GM12878 (cell line): ENCODE measurements around the gene ARMC10. TPM values are rescaled to one million over a fixed set of nuclear protein-coding genes. Genes with fewer than 3 reads are reported as not detected.

Experiments used
- ATAC-seq: fragments of 200-7000 bp; cut with Tn5 transposase; 3 replicates; pipeline ENCODE4 v1.9.1; 2020; ENCODE audit warnings: mild to moderate bottlenecking, moderate library complexity
- BruUV-seq: library from RNA; stranded (reverse); fragments of 400-500 nt; replicated peaks from 2 replicates; lab custom pipeline; 2021; lab: Mats Ljungman, UMichigan
- CTCF ChIA-PET: fragments of 300-600 bp; sonication (Branson Sonifier 250); formaldehyde crosslinking; extraction: SDS; loops from one replicate; lab custom pipeline; 2021; ENCODE audit warnings: inconsistent platforms; lab: Yijun Ruan, JAX
- POLR2A ChIA-PET: fragments of 350-600 bp; formaldehyde crosslinking; extraction: SDS; loops from one replicate; lab custom pipeline; 2021; ENCODE audit warnings: inconsistent platforms; lab: Charles Lee
- RAD21 ChIA-PET: fragments of 300-600 bp; sonication (Branson Sonifier 250); formaldehyde crosslinking; loops from one replicate; lab custom pipeline; 2023; ENCODE audit warnings: antibody characterized with exemption; ENCODE audit not compliant: unreplicated experiment; lab: Charles Lee
- SMC1A ChIA-PET: fragments of 300-600 bp; sonication (Branson Sonifier 250); formaldehyde crosslinking; loops from one replicate; lab custom pipeline; 2023; ENCODE audit not compliant: unreplicated experiment, uncharacterized antibody; lab: Charles Lee
- DNase-seq: peaks from one replicate; pipeline ENCODE4 v3.0.0-alpha.2; 2011; ENCODE audit warnings: low read depth, low spot score
- FAIRE-seq: peaks from 3 replicates; lab custom pipeline; 2011; peaks lifted over from hg19 to GRCh38; lab: Jason Lieb, UNC
- H2AFZ ChIP-seq: 2 replicates; pipeline ENCODE4 v1.6.0; 2011; ENCODE audit warnings: low read depth, low read length, control low read depth; ENCODE audit not compliant: control insufficient read depth
- H3K27ac ChIP-seq: 2 replicates; pipeline ENCODE4 v1.5.1; 2011; ENCODE audit warnings: control low read depth; ENCODE audit not compliant: control insufficient read depth, insufficient read depth
- H3K27me3 ChIP-seq, 2 experiments: replicated peaks in 1 of 2; 2 replicates each; pipeline versions ENCODE4 v1.6.0 to v1.6.1; 2011; ENCODE audit warnings: low read length in 1 of 2; ENCODE audit not compliant: control insufficient read depth in 2 of 2, insufficient read depth in 2 of 2
- H3K36me3 ChIP-seq, 2 experiments: 2 replicates each; pipeline ENCODE4 v1.5.1; 2011; ENCODE audit warnings: low read length in 1 of 2; ENCODE audit not compliant: control insufficient read depth in 2 of 2, insufficient read depth in 2 of 2
- H3K4me1 ChIP-seq: 2 replicates; pipeline ENCODE4 v1.6.1; 2011; ENCODE audit warnings: mild to moderate bottlenecking, low read length, moderate library complexity, mixed read lengths; ENCODE audit not compliant: control insufficient read depth, insufficient read depth
- H3K4me2 ChIP-seq: 2 replicates; pipeline ENCODE4 v1.6.0; 2011; ENCODE audit warnings: control low read depth; ENCODE audit not compliant: control insufficient read depth, insufficient read depth
- H3K4me3 ChIP-seq: fragments of 200-600 bp; sonication (generic); 2 replicates; pipeline ENCODE4 v1.5.1; 2016
- H3K79me2 ChIP-seq: 2 replicates; pipeline ENCODE4 v1.6.0; 2011; ENCODE audit warnings: low read length; ENCODE audit not compliant: control insufficient read depth, insufficient read depth
- H3K9ac ChIP-seq: 2 replicates; pipeline ENCODE4 v1.8.0; 2011; ENCODE audit warnings: low read length, control low read depth, mixed read lengths; ENCODE audit not compliant: control insufficient read depth, insufficient read depth
- H3K9me3 ChIP-seq: replicated peaks from 3 replicates; pipeline ENCODE4 v1.5.1; 2011; ENCODE audit warnings: mild to moderate bottlenecking, low read length; ENCODE audit not compliant: control insufficient read depth, insufficient read depth
- H4K20me1 ChIP-seq: 2 replicates; pipeline ENCODE4 v1.6.0; 2011; ENCODE audit not compliant: control insufficient read depth, insufficient read depth
- BHLHE40 ChIP-seq, 2 experiments: fragments of 450-650 bp in 1 of 2; IDR thresholded peaks; 2 replicates each; pipeline ENCODE4 v1.6.1; 2011 to 2017; ENCODE audit warnings: low read depth in 2 of 2, borderline replicate concordance in 1 of 2, improper control_type of control experiment in 1 of 2, low read length in 1 of 2, mild to moderate bottlenecking in 1 of 2
- CBX5 ChIP-seq: sonication (generic); IDR thresholded peaks from 2 replicates; pipeline ENCODE4 v1.6.1; 2016; ENCODE audit warnings: low read depth, moderate library complexity, mild to moderate bottlenecking, inconsistent platforms
- CHD4 ChIP-seq: fragments of 200-600 bp; sonication (generic); IDR thresholded peaks from 2 replicates; pipeline ENCODE4 v1.6.1; 2016; ENCODE audit warnings: mild to moderate bottlenecking
- CREM ChIP-seq: IDR thresholded peaks from 2 replicates; pipeline ENCODE4 v1.6.1; 2014; ENCODE audit warnings: antibody characterized with exemption, low read depth
- FOS ChIP-seq: IDR thresholded peaks from 3 replicates; pipeline ENCODE4 v1.6.1; 2011; ENCODE audit warnings: borderline replicate concordance; ENCODE audit not compliant: insufficient read length; ENCODE audit errors: extremely low read depth
- HDAC2 ChIP-seq: fragments of 200-600 bp; sonication (generic); IDR thresholded peaks from 2 replicates; pipeline ENCODE4 v1.6.1; 2017
- IKZF2 ChIP-seq, 2 experiments: fragments of 450-650 bp; IDR thresholded peaks; 2 replicates each; pipeline ENCODE4 v1.6.1; 2017; ENCODE audit warnings: mild to moderate bottlenecking in 2 of 2, moderate library complexity in 2 of 2
- LARP7 ChIP-seq: fragments of 450-650 bp; IDR thresholded peaks from 2 replicates; pipeline ENCODE4 v1.6.1; 2017; ENCODE audit warnings: mild to moderate bottlenecking
- MYB ChIP-seq: fragments of 150-350 bp; IDR thresholded peaks from 2 replicates; pipeline ENCODE4 v1.6.1; 2014; ENCODE audit warnings: mild to moderate bottlenecking, low read depth, low read length, borderline replicate concordance
- NBN ChIP-seq: fragments of 450-650 bp; IDR thresholded peaks from 2 replicates; pipeline ENCODE4 v1.6.1; 2016
- PAX8 ChIP-seq: fragments of 450-650 bp; IDR thresholded peaks from 2 replicates; pipeline ENCODE4 v1.6.1; 2017; ENCODE audit warnings: mild to moderate bottlenecking, moderate library complexity
- RAD21 ChIP-seq: IDR thresholded peaks from 2 replicates; pipeline ENCODE4 v1.6.1; 2011; ENCODE audit warnings: mild to moderate bottlenecking, low read depth, low read length, moderate library complexity; ENCODE audit not compliant: insufficient read depth
- SUZ12 ChIP-seq: fragments of 200-600 bp; sonication (generic); IDR thresholded peaks from one replicate; pipeline ENCODE4 v1.6.1; 2018; ENCODE audit warnings: antibody characterized with exemption, mild to moderate bottlenecking; ENCODE audit not compliant: unreplicated experiment
- TCF3 ChIP-seq: IDR thresholded peaks from 2 replicates; pipeline ENCODE4 v1.6.1; 2012; ENCODE audit warnings: low read depth, mild to moderate bottlenecking, low read length, borderline replicate concordance; ENCODE audit not compliant: insufficient read depth
- ZNF217 ChIP-seq: fragments of 450-650 bp; IDR thresholded peaks from 2 replicates; pipeline ENCODE4 v1.6.1; 2017; ENCODE audit warnings: antibody characterized with exemption, mild to moderate bottlenecking
- WGBS: methylation state at CpG from one replicate; pipeline ENCODE4 v1.1.6; 2016; ENCODE audit warnings: low lambda C conversion rate; ENCODE audit not compliant: insufficient replicate concordance, insufficient coverage; ENCODE audit errors: missing lambda C conversion rate; 5-methylcytosine and 5-hydroxymethylcytosine counted together
- in situ Hi-C: fragments of 300-500 bp; cut with MboI; formaldehyde crosslinking; loops from 9 replicates; pipeline ENCODE4 v1.14.3; 2018; ENCODE audit warnings: mixed read lengths
- intact Hi-C: fragments of 100-400 bp; cut with micrococcal nuclease; formaldehyde crosslinking; loops from one replicate; pipeline ENCODE4 v1.14.2; 2022; ENCODE audit not compliant: unreplicated experiment
- polyA plus RNA-seq, 11 experiments: library from polyadenylated mRNA; depleted of rRNA in 4 of 11; unstranded in 6 of 11; stranded (reverse) in 5 of 11; fragments of >200 nt; fragmentation: Nextera tagmentation in 4 of 11; fragmentation: Illumina TruSeq in 1 of 11; extraction: Ambion mirVana in 4 of 11; extraction: Trizol in 1 of 11; gene quantifications; 1 replicate in 1 of 11; 2 replicates in 10 of 11; pipeline versions ENCODE4 v1.2.1 to v1.2.3, GENCODE V29; 2011 to 2016; ENCODE audit warnings: inconsistent platforms in 2 of 11, missing spikeins in 2 of 11, low read depth in 1 of 11
- total RNA-seq, 4 experiments: library from RNA; depleted of rRNA in 3 of 4; stranded (reverse); fragments of >200 nt in 3 of 4; fragmentation: Illumina TruSeq in 1 of 4; extraction: Trizol in 1 of 4; gene quantifications; 2 replicates each; pipeline versions ENCODE4 v1.2.1 to v1.2.3, GENCODE V29; 2013 to 2021
- TF ChIP-seq, protein P1 (sequence below): IDR thresholded peaks from 2 replicates; pipeline ENCODE4 v1.6.1; 2012; ENCODE audit warnings: low read depth, low read length, improper control_type of control experiment
- TF ChIP-seq, protein P2 (sequence below): fragments of 450-650 bp; IDR thresholded peaks from 2 replicates; pipeline ENCODE4 v1.6.1; 2018; ENCODE audit warnings: mild to moderate bottlenecking, low read depth, moderate library complexity; ENCODE audit not compliant: partially characterized antibody
- TF ChIP-seq, protein P3 (sequence below): IDR thresholded peaks from 2 replicates; pipeline ENCODE4 v1.6.1; 2011; ENCODE audit warnings: mild to moderate bottlenecking, low read depth, low read length, moderate library complexity; ENCODE audit not compliant: insufficient replicate concordance

The ARMC10 gene
- total and polyA plus RNA-seq, 10 of the 15 experiments (the other 5 are each of a cell fraction or from before 2014, with no cell fraction given) = 7.0 to 38.2 (median 24.1) TPM

DNA sequence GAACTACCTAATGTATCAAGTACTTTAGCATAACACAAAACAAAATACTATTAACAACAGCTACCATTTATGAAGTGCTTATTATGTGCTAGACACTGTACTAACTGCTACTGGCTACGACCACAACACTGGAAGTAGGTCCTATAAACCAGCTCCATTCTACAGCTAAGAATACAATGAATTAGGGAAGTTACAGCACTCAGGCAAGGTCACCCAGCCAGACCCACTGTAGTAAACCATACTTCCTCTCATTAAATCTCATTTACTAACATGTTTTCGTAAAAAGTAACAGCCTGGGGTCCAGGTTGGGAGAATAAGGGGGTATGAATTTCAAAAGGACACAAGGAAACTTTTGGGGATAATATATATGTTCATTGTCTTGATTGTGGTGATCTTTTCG is 48.6 kb downstream of the ARMC10 start (continued):
- no peak for TF ChIP-seq HDAC2
- no peak for TF ChIP-seq IKZF2 (IDR thresholded peaks at IDR 0.05)
- TF ChIP-seq, all 136 proteins: peak for 0

DNA sequence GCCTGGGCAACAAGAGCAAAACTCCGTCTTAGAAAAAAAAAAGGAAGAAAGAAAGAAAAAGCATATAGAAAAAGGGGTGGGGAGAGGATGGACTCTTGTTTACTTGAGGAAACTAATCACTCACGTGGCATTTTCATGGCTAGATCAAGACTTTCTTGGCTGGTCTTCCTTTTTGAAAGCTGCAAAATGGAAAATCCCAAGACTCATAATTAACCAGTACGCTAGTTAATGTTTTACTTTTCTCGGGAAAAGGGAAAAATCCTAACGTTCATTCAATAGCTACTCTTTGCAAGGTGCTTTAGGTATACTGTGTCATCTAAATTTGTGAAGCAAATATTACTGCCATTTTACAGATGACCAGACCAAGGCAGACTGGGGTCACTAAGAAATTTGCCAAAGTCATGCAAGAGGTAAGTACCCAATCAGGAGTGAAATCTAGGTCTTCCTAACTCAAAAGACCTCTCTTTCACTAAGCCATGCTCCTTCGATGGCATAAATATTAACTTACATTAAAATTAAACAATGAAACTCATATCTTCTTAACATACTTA is 49.6 kb downstream of the ARMC10 start:
- Histone ChIP-seq H2AFZ (no peak overlapping the region), H3K27ac (no peak overlapping the region), H3K4me3 (no peak overlapping the region), H3K4me2 (no peak overlapping the region), H3K9ac (no peak overlapping the region), H3K79me2 (no peaks in the 10 kb centered on the region), H3K27me3 (no peaks in the 10 kb centered on the region), H3K4me1 (no peaks in the 10 kb centered on the region), H3K36me3 (peaks cover 3 to 17% of the 10 kb centered on the region in 2 experiments; a peak in 3 of 4 replicates), H4K20me1 (no peaks in the 10 kb centered on the region), H3K9me3 (no peaks in the 10 kb centered on the region)
- no TSS peak for BruUV-seq
- intact Hi-C loops = no loop called here
- POLR2A ChIA-PET = no interaction called here
- RAD21 ChIA-PET = no interaction called here
- no peak for ATAC-seq
- CTCF ChIA-PET = interaction anchor here (0.6 kb wide), 1 partner anchor 39 kb away, joined by 4 read pairs; no protein-coding TSS in a partner anchor
- in situ Hi-C loops = no loop called here
- DNase-seq = no peak
- SMC1A ChIA-PET = no interaction called here
- FAIRE-seq = peak; percentile 56
- WGBS = 74% methylated on average over 6 of the region's 6 CpGs
- TF ChIP-seq LARP7 = no peak
- TF ChIP-seq CREM = no peak
- TF ChIP-seq NBN = no peak
- TF ChIP-seq SUZ12 = no peak
- TF ChIP-seq BHLHE40 (IDR thresholded peaks at IDR 0.05; ENCODE audit: borderline replicate concordance in 1 of 2, low read depth in 2 of 2, low read length in 1 of 2) = no peak
- TF ChIP-seq FOS = no peak
- TF ChIP-seq RAD21 = no peak
- no peak for TF ChIP-seq TCF3
- TF ChIP-seq, protein P1, sequence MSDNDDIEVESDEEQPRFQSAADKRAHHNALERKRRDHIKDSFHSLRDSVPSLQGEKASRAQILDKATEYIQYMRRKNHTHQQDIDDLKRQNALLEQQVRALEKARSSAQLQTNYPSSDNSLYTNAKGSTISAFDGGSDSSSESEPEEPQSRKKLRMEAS = no peak
- TF ChIP-seq CHD4 = no peak
- no peak for TF ChIP-seq ZNF217
- no peak for TF ChIP-seq PAX8
- TF ChIP-seq, protein P2, sequence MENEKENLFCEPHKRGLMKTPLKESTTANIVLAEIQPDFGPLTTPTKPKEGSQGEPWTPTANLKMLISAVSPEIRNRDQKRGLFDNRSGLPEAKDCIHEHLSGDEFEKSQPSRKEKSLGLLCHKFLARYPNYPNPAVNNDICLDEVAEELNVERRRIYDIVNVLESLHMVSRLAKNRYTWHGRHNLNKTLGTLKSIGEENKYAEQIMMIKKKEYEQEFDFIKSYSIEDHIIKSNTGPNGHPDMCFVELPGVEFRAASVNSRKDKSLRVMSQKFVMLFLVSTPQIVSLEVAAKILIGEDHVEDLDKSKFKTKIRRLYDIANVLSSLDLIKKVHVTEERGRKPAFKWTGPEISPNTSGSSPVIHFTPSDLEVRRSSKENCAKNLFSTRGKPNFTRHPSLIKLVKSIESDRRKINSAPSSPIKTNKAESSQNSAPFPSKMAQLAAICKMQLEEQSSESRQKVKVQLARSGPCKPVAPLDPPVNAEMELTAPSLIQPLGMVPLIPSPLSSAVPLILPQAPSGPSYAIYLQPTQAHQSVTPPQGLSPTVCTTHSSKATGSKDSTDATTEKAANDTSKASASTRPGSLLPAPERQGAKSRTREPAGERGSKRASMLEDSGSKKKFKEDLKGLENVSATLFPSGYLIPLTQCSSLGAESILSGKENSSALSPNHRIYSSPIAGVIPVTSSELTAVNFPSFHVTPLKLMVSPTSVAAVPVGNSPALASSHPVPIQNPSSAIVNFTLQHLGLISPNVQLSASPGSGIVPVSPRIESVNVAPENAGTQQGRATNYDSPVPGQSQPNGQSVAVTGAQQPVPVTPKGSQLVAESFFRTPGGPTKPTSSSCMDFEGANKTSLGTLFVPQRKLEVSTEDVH = no peak
- no peak for TF ChIP-seq CBX5
- no peak for TF ChIP-seq MYB
- TF ChIP-seq, protein P3, sequence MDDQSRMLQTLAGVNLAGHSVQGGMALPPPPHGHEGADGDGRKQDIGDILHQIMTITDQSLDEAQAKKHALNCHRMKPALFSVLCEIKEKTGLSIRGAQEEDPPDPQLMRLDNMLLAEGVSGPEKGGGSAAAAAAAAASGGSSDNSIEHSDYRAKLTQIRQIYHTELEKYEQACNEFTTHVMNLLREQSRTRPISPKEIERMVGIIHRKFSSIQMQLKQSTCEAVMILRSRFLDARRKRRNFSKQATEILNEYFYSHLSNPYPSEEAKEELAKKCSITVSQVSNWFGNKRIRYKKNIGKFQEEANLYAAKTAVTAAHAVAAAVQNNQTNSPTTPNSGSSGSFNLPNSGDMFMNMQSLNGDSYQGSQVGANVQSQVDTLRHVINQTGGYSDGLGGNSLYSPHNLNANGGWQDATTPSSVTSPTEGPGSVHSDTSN = no peak
